HG03064 (cell line): ENCODE measurements around the gene LYPLAL1.
"Not testable (repeated sequence)": the region's sequence is repeated elsewhere in the genome, so short reads cannot be mapped to it uniquely, and the experiment has no call there.

ENCODE experiments used
- ATAC-seq: cut with Tn5 transposase; IDR thresholded peaks from one replicate; pipeline ENCODE4 v1.9.1; 2021; ENCODE audit warnings: low read depth; ENCODE audit not compliant: unreplicated experiment

LYPLAL1 gene

GRCh38 chr1:219161371-219161770 is 12.3 kb upstream of the LYPLAL1 start:
- ATAC-seq, result no peak

- ATAC-seq, result no peak
These were observed 10.2 kb upstream of the LYPLAL1 start for GRCh38 chr1:219163401-219163954.

GRCh38 chr1:219171192-219171935 is 2.3 kb upstream of the LYPLAL1 start:
- no peak for ATAC-seq

GRCh38 chr1:219172821-219173220 is 857 bp upstream of the LYPLAL1 start:
- no peak for ATAC-seq

GRCh38 chr1:219173434-219173757 is 282 bp upstream of the LYPLAL1 start:
- ATAC-seq, result peak; percentile 5

GRCh38 chr1:219174460-219175211 is 958 bp downstream of the LYPLAL1 start:
- peak; percentile 26 for ATAC-seq

GRCh38 chr1:219175212-219175564 is 1.5 kb downstream of the LYPLAL1 start:
- ATAC-seq, result no peak

GRCh38 chr1:219176168-219176567 is 2.5 kb downstream of the LYPLAL1 start:
- ATAC-seq, result no peak

- ATAC-seq, result peak; percentile 40
These were observed 3.7 kb downstream of the LYPLAL1 start for GRCh38 chr1:219177363-219177762.

GRCh38 chr1:219177940-219178339 is 4.3 kb downstream of the LYPLAL1 start:
- ATAC-seq, result no peak

GRCh38 chr1:219179293-219179692 is 5.6 kb downstream of the LYPLAL1 start:
- ATAC-seq, result no peak

- ATAC-seq, result no peak
These were observed 10.7 kb downstream of the LYPLAL1 start for GRCh38 chr1:219184337-219184736.

- no peak for ATAC-seq
These were observed 11.9 kb downstream of the LYPLAL1 start for GRCh38 chr1:219185486-219186117.

- peak; percentile 41 for ATAC-seq
These were observed 14.7 kb downstream of the LYPLAL1 start for GRCh38 chr1:219188331-219188803.

GRCh38 chr1:219189021-219189824 is 15.5 kb downstream of the LYPLAL1 start:
- ATAC-seq, result peak; percentile 70

- no peak for ATAC-seq
These were observed 16.3 kb downstream of the LYPLAL1 start for GRCh38 chr1:219189952-219190351.

- no peak for ATAC-seq
These were observed 16.9 kb downstream of the LYPLAL1 start for GRCh38 chr1:219190605-219191004.

GRCh38 chr1:219195833-219196232 is 22.2 kb downstream of the LYPLAL1 start:
- ATAC-seq, result not testable (repeated sequence)

GRCh38 chr1:219201656-219202055 is 28.0 kb downstream of the LYPLAL1 start:
- ATAC-seq, result no peak

GRCh38 chr1:219202567-219202966 is 28.9 kb downstream of the LYPLAL1 start:
- no peak for ATAC-seq
